Left ventricle myocardium inferior (tissue), 1 donor: ENCODE data around the gene SLIT3. TPM values are rescaled to one million over a fixed set of nuclear protein-coding genes. Genes with fewer than 3 reads are reported as not detected.

Experiments
- DNase-seq: peaks from one replicate; pipeline ENCODE4 v3.0.0-alpha.2; 2020
- H3K27ac ChIP-seq: fragments of 200-600 bp; replicated peaks from 2 replicates; pipeline ENCODE4 v1.8.0; 2021
- H3K27me3 ChIP-seq: fragments of 200-600 bp; 2 replicates; pipeline ENCODE4 v1.8.0; 2021; ENCODE audit warnings: low read depth
- H3K36me3 ChIP-seq: fragments of 200-600 bp; 2 replicates; pipeline ENCODE4 v1.8.0; 2021
- H3K4me1 ChIP-seq: fragments of 200-600 bp; 2 replicates; pipeline ENCODE4 v1.8.0; 2021
- H3K4me3 ChIP-seq: fragments of 200-600 bp; 2 replicates; pipeline ENCODE4 v1.8.0; 2021; ENCODE audit warnings: mild to moderate bottlenecking, moderate library complexity
- H3K9me3 ChIP-seq: fragments of 200-600 bp; replicated peaks from 2 replicates; pipeline ENCODE4 v1.8.0; 2021
- CTCF ChIP-seq: fragments of 200-600 bp; IDR thresholded peaks from 2 replicates; pipeline ENCODE4 v1.8.0; 2021; ENCODE audit warnings: antibody characterized with exemption, mild to moderate bottlenecking, borderline replicate concordance
- intact Hi-C: fragments of 100-400 bp; cut with micrococcal nuclease; formaldehyde crosslinking; loops from one replicate; pipeline ENCODE4 v1.11.0; 2022
- total RNA-seq: library from RNA; stranded (reverse); fragmentation: NEBNext Ultra II Directional; extraction: Animal tissue kit (Norgen Biotek cat#: 25700); gene quantifications from one replicate; pipeline ENCODE4 v1.2.1, GENCODE V29; 2021
- donor health status: DM: no; HTN: yes; CAD: no; lungs with severe emphysema.

The SLIT3 gene
- total RNA-seq, 1 donor from 2014 or later = 22.7 TPM

GRCh38 chr5:168863021-168863420, 437.9 kb downstream of the SLIT3 start:
- intact Hi-C loops = no loop called here

GRCh38 chr5:168860503-168860902, 440.4 kb downstream of the SLIT3 start:
- Histone ChIP-seq H3K27ac (no peak overlapping the region), H3K4me1 (no peaks in the 10 kb centered on the region), H3K9me3 (no peaks in the 10 kb centered on the region), H3K36me3 (no peaks in the 10 kb centered on the region), H3K4me3 (no peak overlapping the region), H3K27me3 (no peaks in the 10 kb centered on the region)
- no peak for DNase-seq
- no peak for TF ChIP-seq CTCF
- intact Hi-C loops = no loop called here

More at GRCh38 chr5:168863021-168863420, 437.9 kb downstream of the SLIT3 start:
- TF ChIP-seq CTCF = no peak
- Histone ChIP-seq H3K9me3 (no peaks in the 10 kb centered on the region), H3K4me1 (no peaks in the 10 kb centered on the region), H3K27me3 (no peaks in the 10 kb centered on the region), H3K4me3 (no peak overlapping the region), H3K27ac (no peak overlapping the region), H3K36me3 (no peaks in the 10 kb centered on the region)
- DNase-seq = no peak

GRCh38 chr5:168860081-168860480, 440.9 kb downstream of the SLIT3 start:
- DNase-seq = no peak
- H3K9me3 ChIP-seq = no peaks in the 10 kb centered on the region
- no peaks in the 10 kb centered on the region for H3K4me1 ChIP-seq
- H3K27me3 ChIP-seq = no peaks in the 10 kb centered on the region
- no peaks in the 10 kb centered on the region for H3K36me3 ChIP-seq
- TF ChIP-seq CTCF = no peak
- H3K4me3 ChIP-seq = no peak overlapping the region
- intact Hi-C loops = no loop called here
- H3K27ac ChIP-seq = no peak overlapping the region

- intact Hi-C loops = no loop called here
- H3K4me1 ChIP-seq = no peaks in the 10 kb centered on the region
- TF ChIP-seq CTCF = no peak
- no peak overlapping the region for H3K27ac ChIP-seq
- no peak overlapping the region for H3K4me3 ChIP-seq
- H3K9me3 ChIP-seq = no peaks in the 10 kb centered on the region
- H3K36me3 ChIP-seq = no peaks in the 10 kb centered on the region
- DNase-seq = no peak
- no peaks in the 10 kb centered on the region for H3K27me3 ChIP-seq
Measured at GRCh38 chr5:168859471-168859870, 441.5 kb downstream of the SLIT3 start.

GRCh38 chr5:168858994-168859393, 441.9 kb downstream of the SLIT3 start:
- DNase-seq = no peak
- Histone ChIP-seq H3K27me3 (no peaks in the 10 kb centered on the region), H3K27ac (no peak overlapping the region), H3K36me3 (no peaks in the 10 kb centered on the region), H3K9me3 (no peaks in the 10 kb centered on the region), H3K4me1 (no peaks in the 10 kb centered on the region), H3K4me3 (no peak overlapping the region)
- TF ChIP-seq CTCF = no peak
- intact Hi-C loops = no loop called here

GRCh38 chr5:168858371-168858770, 442.6 kb downstream of the SLIT3 start:
- Histone ChIP-seq H3K27me3 (no peaks in the 10 kb centered on the region), H3K27ac (no peak overlapping the region), H3K4me1 (no peaks in the 10 kb centered on the region), H3K4me3 (no peak overlapping the region), H3K9me3 (no peaks in the 10 kb centered on the region), H3K36me3 (no peaks in the 10 kb centered on the region)
- intact Hi-C loops = no loop called here
- no peak for TF ChIP-seq CTCF
- no peak for DNase-seq
